Natural killer cell (primary cell): ENCODE results near the gene DGKB. TPM values are rescaled to one million over a fixed set of nuclear protein-coding genes. Genes with fewer than 3 reads are reported as not detected.

Experiments
- ATAC-seq, 3 donors: fragments of 150-1000 bp in 2 of 3; fragments of 200-7000 bp in 1 of 3; cut with Tn5 transposase; 1 replicate in 1 of 3; 2 replicates in 2 of 3; pipeline ENCODE4 v1.10.0; 2021; ENCODE audit warnings: mild to moderate bottlenecking in 2 of 3, moderate library complexity in 2 of 3
- DNase-seq, 2 donors: peaks; one replicate each; pipeline versions ENCODE4 v3.0.0 to v3.0.0-alpha.2; 2013 to 2021; ENCODE audit warnings: mixed read lengths in 1 of 2
- H3K27ac ChIP-seq: one replicate; pipeline ENCODE4 v1.5.1; 2013; ENCODE audit warnings: mild to moderate bottlenecking, low read length
- H3K27me3 ChIP-seq: one replicate; pipeline ENCODE4 v1.6.1; 2013; ENCODE audit warnings: low read length; ENCODE audit not compliant: control insufficient read depth, insufficient read depth
- H3K36me3 ChIP-seq: one replicate; pipeline ENCODE4 v1.6.1; 2013; ENCODE audit warnings: low read length; ENCODE audit not compliant: control insufficient read depth, insufficient read depth
- H3K4me1 ChIP-seq: one replicate; pipeline ENCODE4 v1.6.1; 2013; ENCODE audit warnings: low read length; ENCODE audit not compliant: control insufficient read depth, insufficient read depth
- H3K4me3 ChIP-seq: one replicate; pipeline ENCODE4 v1.5.1; 2013; ENCODE audit warnings: low read length
- H3K9me3 ChIP-seq: one replicate; pipeline ENCODE4 v1.6.1; 2013; ENCODE audit warnings: low read length; ENCODE audit not compliant: control insufficient read depth, insufficient read depth
- H3K27ac Mint-ChIP-seq, 2 donors: one replicate each; pipeline ENCODE4 v1.8.0; 2022; ENCODE audit warnings: mild to moderate bottlenecking in 2 of 2, mixed read lengths in 2 of 2, moderate library complexity in 1 of 2
- H3K27me3 Mint-ChIP-seq, 2 donors: one replicate each; pipeline ENCODE4 v1.8.0; 2022; ENCODE audit warnings: low read depth in 2 of 2, mixed read lengths in 2 of 2
- H3K36me3 Mint-ChIP-seq: one replicate; pipeline ENCODE4 v1.8.0; 2022; ENCODE audit warnings: mixed read lengths
- H3K4me1 Mint-ChIP-seq, 2 donors: one replicate each; pipeline ENCODE4 v1.8.0; 2022; ENCODE audit warnings: mixed read lengths in 2 of 2
- H3K4me3 Mint-ChIP-seq: one replicate; pipeline ENCODE4 v1.8.0; 2022; ENCODE audit warnings: mild to moderate bottlenecking, moderate library complexity, mixed read lengths
- H3K9me3 Mint-ChIP-seq, 2 donors: one replicate each; pipeline ENCODE4 v1.8.0; 2022; ENCODE audit warnings: mixed read lengths in 2 of 2
- WGBS: methylation state at CpG from one replicate; pipeline ENCODE4 v1.1.7; 2013; ENCODE audit warnings: missing lambda C conversion rate; ENCODE audit not compliant: insufficient coverage; 5-methylcytosine and 5-hydroxymethylcytosine counted together
- intact Hi-C: fragments of 100-400 bp; cut with micrococcal nuclease; formaldehyde crosslinking; loops from one replicate; pipeline ENCODE4 v1.14.2; 2022
- total RNA-seq, 4 donors: library from RNA; stranded (reverse); fragments of 120-200 nt in 1 of 4; gene quantifications; one replicate each; pipeline versions ENCODE4 v1.2.3 to v1.2.4, GENCODE V29; 2013 to 2022
- TF ChIP-seq, protein P1 (sequence below): fragments of 200-600 bp; IDR thresholded peaks from one replicate; pipeline ENCODE4 v1.8.0; 2022; ENCODE audit warnings: antibody characterized with exemption

The DGKB gene
- total RNA-seq, 3 donors from 2014 or later (not counting 1 experiment from before 2014, with no cell fraction given) = not detected

GRCh38 chr7:14340393-14341074, 562.0 kb downstream of the DGKB start:
- no peak overlapping the region for H3K27ac Mint-ChIP-seq
- ATAC-seq (no peak), DNase-seq (no peak)
- intact Hi-C loops = no loop called here
- 60% methylated on average over 2 of the region's 2 CpGs for WGBS
- H3K4me3 ChIP-seq = no peak overlapping the region
- H3K9me3 ChIP-seq = no peaks in the 10 kb centered on the region
- H3K4me1 Mint-ChIP-seq = no peaks in the 10 kb centered on the region
- H3K36me3 ChIP-seq = no peaks in the 10 kb centered on the region
- no peaks in the 10 kb centered on the region for H3K27me3 Mint-ChIP-seq
- no peaks in the 10 kb centered on the region for H3K4me1 ChIP-seq
- H3K36me3 Mint-ChIP-seq = no peaks in the 10 kb centered on the region
- no peak overlapping the region for H3K4me3 Mint-ChIP-seq
- TF ChIP-seq, protein P1, sequence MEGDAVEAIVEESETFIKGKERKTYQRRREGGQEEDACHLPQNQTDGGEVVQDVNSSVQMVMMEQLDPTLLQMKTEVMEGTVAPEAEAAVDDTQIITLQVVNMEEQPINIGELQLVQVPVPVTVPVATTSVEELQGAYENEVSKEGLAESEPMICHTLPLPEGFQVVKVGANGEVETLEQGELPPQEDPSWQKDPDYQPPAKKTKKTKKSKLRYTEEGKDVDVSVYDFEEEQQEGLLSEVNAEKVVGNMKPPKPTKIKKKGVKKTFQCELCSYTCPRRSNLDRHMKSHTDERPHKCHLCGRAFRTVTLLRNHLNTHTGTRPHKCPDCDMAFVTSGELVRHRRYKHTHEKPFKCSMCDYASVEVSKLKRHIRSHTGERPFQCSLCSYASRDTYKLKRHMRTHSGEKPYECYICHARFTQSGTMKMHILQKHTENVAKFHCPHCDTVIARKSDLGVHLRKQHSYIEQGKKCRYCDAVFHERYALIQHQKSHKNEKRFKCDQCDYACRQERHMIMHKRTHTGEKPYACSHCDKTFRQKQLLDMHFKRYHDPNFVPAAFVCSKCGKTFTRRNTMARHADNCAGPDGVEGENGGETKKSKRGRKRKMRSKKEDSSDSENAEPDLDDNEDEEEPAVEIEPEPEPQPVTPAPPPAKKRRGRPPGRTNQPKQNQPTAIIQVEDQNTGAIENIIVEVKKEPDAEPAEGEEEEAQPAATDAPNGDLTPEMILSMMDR = no peak
- H3K9me3 Mint-ChIP-seq = peaks cover 3 to 10% of the 10 kb centered on the region in 2 donors
- H3K27me3 ChIP-seq = no peaks in the 10 kb centered on the region
- H3K27ac ChIP-seq = no peak overlapping the region

DNA sequence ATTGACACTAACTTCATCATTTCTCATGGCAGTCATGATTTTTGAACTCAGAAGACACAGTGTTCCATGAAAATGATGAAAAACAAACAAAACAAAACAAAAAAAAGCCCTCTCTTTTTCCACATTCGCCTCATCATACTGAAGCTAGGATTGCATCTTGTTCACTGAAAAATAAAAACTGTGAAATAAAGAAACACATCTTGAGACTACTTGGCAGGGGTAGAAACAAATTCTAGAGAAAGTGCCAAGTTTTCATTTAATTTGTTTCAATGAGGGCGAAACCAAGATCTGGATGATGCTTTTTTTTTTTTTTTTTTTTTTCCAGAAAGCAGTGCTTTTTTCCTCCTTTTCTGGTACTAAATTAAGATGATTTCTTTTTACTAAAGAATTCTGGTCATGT, 562.7 kb downstream of the DGKB start:
- H3K36me3 Mint-ChIP-seq = no peaks in the 10 kb centered on the region
- H3K4me3 Mint-ChIP-seq = no peak overlapping the region
- no peak for ATAC-seq
- H3K27ac Mint-ChIP-seq = no peak overlapping the region
- no peak for DNase-seq
- no peaks in the 10 kb centered on the region for H3K4me1 Mint-ChIP-seq
- H3K27ac ChIP-seq = no peak overlapping the region
- WGBS = no CpG with 5 or more reads among the region's 2 CpGs
- H3K27me3 Mint-ChIP-seq = no peaks in the 10 kb centered on the region
- H3K9me3 ChIP-seq = no peaks in the 10 kb centered on the region
- H3K9me3 Mint-ChIP-seq = peaks cover 3 to 10% of the 10 kb centered on the region in 2 donors
- H3K27me3 ChIP-seq = no peaks in the 10 kb centered on the region
- H3K4me3 ChIP-seq = no peak overlapping the region
- intact Hi-C loops = no loop called here
- no peaks in the 10 kb centered on the region for H3K4me1 ChIP-seq
- TF ChIP-seq, protein P1 = no peak
- no peaks in the 10 kb centered on the region for H3K36me3 ChIP-seq

DNA sequence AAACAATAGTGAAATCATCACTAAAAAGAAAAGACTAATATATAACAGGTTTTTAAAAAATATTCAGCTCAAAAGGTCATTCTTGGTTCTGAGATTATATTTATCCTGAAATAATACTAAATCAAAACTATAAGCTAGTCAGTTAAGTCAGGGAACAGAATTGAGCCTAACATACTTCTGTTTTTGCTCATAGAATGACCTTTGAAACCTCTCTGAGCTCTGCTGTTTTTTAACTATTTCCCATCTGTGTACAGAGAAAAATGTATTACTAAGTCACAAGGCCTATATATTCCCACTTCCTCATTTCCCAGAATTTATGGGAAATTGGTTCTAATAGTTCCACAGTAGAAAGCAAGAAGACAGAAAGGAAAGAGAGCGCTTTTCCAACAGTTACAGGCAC, 566.3 kb downstream of the DGKB start:
- ATAC-seq (no peak), DNase-seq (no peak)
- H3K9me3 Mint-ChIP-seq = peaks cover 7 to 14% of the 10 kb centered on the region in 2 donors
- no peaks in the 10 kb centered on the region for H3K36me3 Mint-ChIP-seq
- TF ChIP-seq, protein P1 = no peak
- H3K36me3 ChIP-seq = no peaks in the 10 kb centered on the region
- intact Hi-C loops = no loop called here
- H3K4me3 Mint-ChIP-seq = no peak overlapping the region
- no peaks in the 10 kb centered on the region for H3K27me3 ChIP-seq
- no peak overlapping the region for H3K4me3 ChIP-seq
- no peak overlapping the region for H3K27ac Mint-ChIP-seq
- H3K27ac ChIP-seq = no peak overlapping the region
- H3K9me3 ChIP-seq = no peaks in the 10 kb centered on the region
- H3K27me3 Mint-ChIP-seq = no peaks in the 10 kb centered on the region
- H3K4me1 ChIP-seq = no peaks in the 10 kb centered on the region
- no peaks in the 10 kb centered on the region for H3K4me1 Mint-ChIP-seq
- 95% methylated on average over 1 of the region's 1 CpG for WGBS

DNA sequence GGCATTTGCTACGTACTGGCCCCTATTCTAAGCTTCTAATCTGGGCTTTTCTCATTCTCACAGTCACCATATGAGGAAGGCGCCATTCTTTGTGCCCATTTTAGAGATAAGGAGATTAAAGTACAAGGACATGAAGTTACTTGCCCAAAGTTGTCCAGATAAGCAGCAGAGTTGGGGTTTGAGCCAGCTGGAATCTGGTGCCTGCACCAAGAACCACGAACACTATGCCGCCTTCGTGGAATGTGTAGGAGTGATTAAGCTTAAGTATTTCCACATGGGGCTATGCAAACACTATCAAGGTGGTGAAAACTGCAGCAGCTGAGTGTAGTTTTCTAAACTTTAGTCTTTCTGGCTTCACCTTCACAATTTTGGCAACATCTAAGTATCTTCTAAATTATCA, 570.4 kb downstream of the DGKB start:
- no peak for DNase-seq
- no peak overlapping the region for H3K27ac ChIP-seq
- Mint-ChIP-seq H3K4me3 (no peak overlapping the region), H3K27ac (no peak overlapping the region), H3K9me3 (peaks cover 7% of the 10 kb centered on the region in 2 donors), H3K27me3 (no peaks in the 10 kb centered on the region), H3K36me3 (no peaks in the 10 kb centered on the region), H3K4me1 (no peaks in the 10 kb centered on the region)
- WGBS = 83% methylated on average over 5 of the region's 5 CpGs
- no peaks in the 10 kb centered on the region for H3K36me3 ChIP-seq
- ATAC-seq = no peak
- TF ChIP-seq, protein P1 = no peak
- no peaks in the 10 kb centered on the region for H3K27me3 ChIP-seq
- intact Hi-C loops = no loop called here
- H3K4me1 ChIP-seq = no peaks in the 10 kb centered on the region
- no peak overlapping the region for H3K4me3 ChIP-seq
- no peaks in the 10 kb centered on the region for H3K9me3 ChIP-seq
